ENCODE results near the gene KLRF2.
A peak's percentile ranks its signal among the peaks of the same experiment; 100 is the strongest.
"Not testable (repeated sequence)": the region's sequence is repeated elsewhere in the genome, so short reads cannot be mapped to it uniquely, and the experiment has no call there.

Gene KLRF2

GRCh38 chr12:9868311-9868801, 12.9 kb upstream of the KLRF2 start:
- peak overlapping the region; percentile 47 to 69 for H3K4me3 ChIP-seq (ENCODE audit: low read depth in 1 of 2, low read length in 2 of 2)
- H3K27ac ChIP-seq (ENCODE audit: low read depth, low read length) = no peak overlapping the region

GRCh38 chr12:9868951-9869306, 12.4 kb upstream of the KLRF2 start:
- H3K27me3 ChIP-seq (ENCODE audit: control insufficient read depth in 1 of 2, insufficient read depth in 2 of 2, low read length in 2 of 2) = no peaks in the 10 kb centered on the region
- H3K9me3 ChIP-seq (ENCODE audit: low read length) = no peaks in the 10 kb centered on the region
- H3K4me3 ChIP-seq (ENCODE audit: low read depth in 1 of 2, low read length in 2 of 2) = peak overlapping the region; percentile 47 to 69
- no peaks in the 10 kb centered on the region for H3K36me3 ChIP-seq (ENCODE audit: insufficient read depth, low read length)
- H3K27ac ChIP-seq (ENCODE audit: low read depth, low read length) = no peak overlapping the region
- no peaks in the 10 kb centered on the region for H3K4me1 ChIP-seq (ENCODE audit: insufficient read depth, low read length)
- H3K9ac ChIP-seq (ENCODE audit: low read length) = no peak overlapping the region

More at GRCh38 chr12:9868311-9868801, 12.9 kb upstream of the KLRF2 start:
- H3K9ac ChIP-seq (ENCODE audit: low read length) = no peak overlapping the region
- H3K4me1 ChIP-seq (ENCODE audit: insufficient read depth, low read length) = no peaks in the 10 kb centered on the region
- H3K36me3 ChIP-seq (ENCODE audit: insufficient read depth, low read length) = no peaks in the 10 kb centered on the region
- H3K9me3 ChIP-seq (ENCODE audit: low read length) = no peaks in the 10 kb centered on the region
- no peaks in the 10 kb centered on the region for H3K27me3 ChIP-seq (ENCODE audit: control insufficient read depth in 1 of 2, insufficient read depth in 2 of 2, low read length in 2 of 2)

- Histone ChIP-seq H3K4me3 (ENCODE audit: low read depth in 1 of 2, low read length in 2 of 2) (peak within 1 kb of the TSS; percentile 47 to 69), H3K4me1 (ENCODE audit: insufficient read depth, low read length) (no peaks in the 10 kb centered on the region), H3K9ac (ENCODE audit: low read length) (peak within 1 kb of the TSS; percentile 73), H3K9me3 (ENCODE audit: low read length) (no peaks in the 10 kb centered on the region), H3K27ac (ENCODE audit: low read depth, low read length) (peak within 1 kb of the TSS; percentile 72), H3K36me3 (ENCODE audit: insufficient read depth, low read length) (no peaks in the 10 kb centered on the region), H3K27me3 (ENCODE audit: control insufficient read depth in 1 of 2, insufficient read depth in 2 of 2, low read length in 2 of 2) (no peaks in the 10 kb centered on the region)
These were observed 11.8 kb upstream of the KLRF2 start, which contains the start of gene CLEC2B for GRCh38 chr12:9869307-9870161. Gene CLEC2B (minus strand): TSS chr12:9869354.

- Histone ChIP-seq H3K9me3 (ENCODE audit: low read length) (no peaks in the 10 kb centered on the region), H3K36me3 (ENCODE audit: insufficient read depth, low read length) (no peaks in the 10 kb centered on the region), H3K27me3 (ENCODE audit: control insufficient read depth in 1 of 2, insufficient read depth in 2 of 2, low read length in 2 of 2) (no peaks in the 10 kb centered on the region), H3K4me3 (ENCODE audit: low read depth in 1 of 2, low read length in 2 of 2) (peak overlapping the region in 1 of 2 donors; percentile 69), H3K27ac (ENCODE audit: low read depth, low read length) (peak overlapping the region; percentile 72), H3K4me1 (ENCODE audit: insufficient read depth, low read length) (no peaks in the 10 kb centered on the region), H3K9ac (ENCODE audit: low read length) (peak overlapping the region; percentile 73)
These were observed 10.9 kb upstream of the KLRF2 start for GRCh38 chr12:9870286-9870866.

GRCh38 chr12:9872162-9872561, 9.1 kb upstream of the KLRF2 start:
- no peak overlapping the region for H3K9ac ChIP-seq (ENCODE audit: low read length)

GRCh38 chr12:9872742-9873141, 8.5 kb upstream of the KLRF2 start:
- H3K36me3 ChIP-seq (ENCODE audit: insufficient read depth, low read length) = no peaks in the 10 kb centered on the region

More at GRCh38 chr12:9872162-9872561, 9.1 kb upstream of the KLRF2 start:
- H3K36me3 ChIP-seq (ENCODE audit: insufficient read depth, low read length) = no peaks in the 10 kb centered on the region
- H3K4me1 ChIP-seq (ENCODE audit: insufficient read depth, low read length) = no peaks in the 10 kb centered on the region
- H3K27me3 ChIP-seq (ENCODE audit: control insufficient read depth in 1 of 2, insufficient read depth in 2 of 2, low read length in 2 of 2) = no peaks in the 10 kb centered on the region
- no peaks in the 10 kb centered on the region for H3K9me3 ChIP-seq (ENCODE audit: low read length)
- H3K4me3 ChIP-seq (ENCODE audit: low read depth in 1 of 2, low read length in 2 of 2) = no peak overlapping the region
- no peak overlapping the region for H3K27ac ChIP-seq (ENCODE audit: low read depth, low read length)

GRCh38 chr12:9876120-9876519, 5.2 kb upstream of the KLRF2 start:
- H3K9ac ChIP-seq (ENCODE audit: low read length); H3K4me1 ChIP-seq (ENCODE audit: insufficient read depth, low read length); H3K4me3 ChIP-seq (ENCODE audit: low read depth in 1 of 2, low read length in 2 of 2); H3K9me3 ChIP-seq (ENCODE audit: low read length); H3K27ac ChIP-seq (ENCODE audit: low read depth, low read length); H3K27me3 ChIP-seq (ENCODE audit: control insufficient read depth in 1 of 2, insufficient read depth in 2 of 2, low read length in 2 of 2); H3K36me3 ChIP-seq (ENCODE audit: insufficient read depth, low read length): not testable (repeated sequence)

More at GRCh38 chr12:9872742-9873141, 8.5 kb upstream of the KLRF2 start:
- Histone ChIP-seq H3K9me3 (ENCODE audit: low read length) (no peaks in the 10 kb centered on the region), H3K4me3 (ENCODE audit: low read depth in 1 of 2, low read length in 2 of 2) (no peak overlapping the region), H3K4me1 (ENCODE audit: insufficient read depth, low read length) (no peaks in the 10 kb centered on the region), H3K9ac (ENCODE audit: low read length) (no peak overlapping the region), H3K27ac (ENCODE audit: low read depth, low read length) (no peak overlapping the region), H3K27me3 (ENCODE audit: control insufficient read depth in 1 of 2, insufficient read depth in 2 of 2, low read length in 2 of 2) (no peaks in the 10 kb centered on the region)

- Histone ChIP-seq H3K9ac (ENCODE audit: low read length) (no peak overlapping the region), H3K4me3 (ENCODE audit: low read depth in 1 of 2, low read length in 2 of 2) (no peak overlapping the region), H3K4me1 (ENCODE audit: insufficient read depth, low read length) (no peaks in the 10 kb centered on the region), H3K27me3 (ENCODE audit: control insufficient read depth in 1 of 2, insufficient read depth in 2 of 2, low read length in 2 of 2) (no peaks in the 10 kb centered on the region), H3K9me3 (ENCODE audit: low read length) (no peaks in the 10 kb centered on the region), H3K27ac (ENCODE audit: low read depth, low read length) (no peak overlapping the region), H3K36me3 (ENCODE audit: insufficient read depth, low read length) (no peaks in the 10 kb centered on the region)
These were observed 684 bp upstream of the KLRF2 start for GRCh38 chr12:9880532-9881078.

GRCh38 chr12:9881988-9882387, 699 bp downstream of the KLRF2 start:
- Histone ChIP-seq H3K4me1 (ENCODE audit: insufficient read depth, low read length) (no peaks in the 10 kb centered on the region), H3K9me3 (ENCODE audit: low read length) (no peaks in the 10 kb centered on the region), H3K27me3 (ENCODE audit: control insufficient read depth in 1 of 2, insufficient read depth in 2 of 2, low read length in 2 of 2) (no peaks in the 10 kb centered on the region), H3K27ac (ENCODE audit: low read depth, low read length) (no peak overlapping the region), H3K36me3 (ENCODE audit: insufficient read depth, low read length) (no peaks in the 10 kb centered on the region), H3K4me3 (ENCODE audit: low read depth in 1 of 2, low read length in 2 of 2) (no peak overlapping the region), H3K9ac (ENCODE audit: low read length) (no peak overlapping the region)

- no peak overlapping the region for H3K27ac ChIP-seq (ENCODE audit: low read depth, low read length)
- no peaks in the 10 kb centered on the region for H3K27me3 ChIP-seq (ENCODE audit: control insufficient read depth in 1 of 2, insufficient read depth in 2 of 2, low read length in 2 of 2)
- no peak overlapping the region for H3K4me3 ChIP-seq (ENCODE audit: low read depth in 1 of 2, low read length in 2 of 2)
- H3K4me1 ChIP-seq (ENCODE audit: insufficient read depth, low read length) = no peaks in the 10 kb centered on the region
- H3K36me3 ChIP-seq (ENCODE audit: insufficient read depth, low read length) = no peaks in the 10 kb centered on the region
- no peak overlapping the region for H3K9ac ChIP-seq (ENCODE audit: low read length)
- no peaks in the 10 kb centered on the region for H3K9me3 ChIP-seq (ENCODE audit: low read length)
These were observed 1.9 kb downstream of the KLRF2 start for GRCh38 chr12:9883175-9883574.

- no peak overlapping the region for H3K4me3 ChIP-seq (ENCODE audit: low read depth in 1 of 2, low read length in 2 of 2)
- no peak overlapping the region for H3K27ac ChIP-seq (ENCODE audit: low read depth, low read length)
- H3K9ac ChIP-seq (ENCODE audit: low read length) = no peak overlapping the region
- no peaks in the 10 kb centered on the region for H3K27me3 ChIP-seq (ENCODE audit: control insufficient read depth in 1 of 2, insufficient read depth in 2 of 2, low read length in 2 of 2)
- no peaks in the 10 kb centered on the region for H3K4me1 ChIP-seq (ENCODE audit: insufficient read depth, low read length)
- no peaks in the 10 kb centered on the region for H3K9me3 ChIP-seq (ENCODE audit: low read length)
- no peaks in the 10 kb centered on the region for H3K36me3 ChIP-seq (ENCODE audit: insufficient read depth, low read length)
These were observed 7.5 kb downstream of the KLRF2 start for GRCh38 chr12:9888665-9889273.

All from muscle layer of colon (tissue), 2 donors.